Stimulated activated CD4-positive, alpha-beta T cell treated with anti-CD3 and anti-CD28 coated beads, Interleukin-1b, Interleukin-23, amount 100 ng/mL, for 48 hours (primary cell): ENCODE measurements around the gene ZNF594.
"Not testable (repeated sequence)": the region's sequence is repeated elsewhere in the genome, so short reads cannot be mapped to it uniquely, and the experiment has no call there.

Experiments
- DNase-seq: peaks from one replicate; pipeline ENCODE4 v3.0.0-alpha.2; 2020

Gene ZNF594

GRCh38 chr17:5135726-5136579 lies 55.7 kb downstream of the ZNF594 start:
- DNase-seq, result no peak

DNA sequence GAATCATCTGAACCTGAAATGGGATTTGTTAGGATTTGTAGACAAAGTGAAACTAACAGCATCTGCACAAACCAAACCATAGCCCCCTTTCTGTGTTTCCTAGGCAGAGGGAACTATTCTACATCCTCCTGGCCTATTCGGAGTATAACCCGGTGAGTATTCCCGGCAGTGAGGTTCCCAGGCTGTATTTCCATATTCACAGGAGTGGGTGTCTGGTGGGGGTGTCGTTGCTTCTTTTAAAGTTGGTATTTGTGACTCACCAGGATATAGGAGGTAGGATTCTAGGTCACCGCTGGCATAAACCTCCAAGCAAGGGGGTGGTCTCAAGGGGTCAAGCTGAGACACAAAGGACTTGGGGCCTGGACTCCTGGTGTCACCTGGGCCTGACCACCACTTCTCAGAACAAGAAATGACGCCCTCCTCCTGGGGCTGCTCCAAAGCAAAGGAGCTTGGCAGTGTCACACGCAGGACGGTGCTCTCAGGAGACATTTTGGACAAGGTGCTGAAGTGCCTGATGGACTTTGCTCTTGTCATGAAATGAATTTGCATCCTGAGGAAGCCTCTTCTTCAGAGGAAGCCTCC lies 56.4 kb downstream of the ZNF594 start:
- not testable (repeated sequence) for DNase-seq

DNA sequence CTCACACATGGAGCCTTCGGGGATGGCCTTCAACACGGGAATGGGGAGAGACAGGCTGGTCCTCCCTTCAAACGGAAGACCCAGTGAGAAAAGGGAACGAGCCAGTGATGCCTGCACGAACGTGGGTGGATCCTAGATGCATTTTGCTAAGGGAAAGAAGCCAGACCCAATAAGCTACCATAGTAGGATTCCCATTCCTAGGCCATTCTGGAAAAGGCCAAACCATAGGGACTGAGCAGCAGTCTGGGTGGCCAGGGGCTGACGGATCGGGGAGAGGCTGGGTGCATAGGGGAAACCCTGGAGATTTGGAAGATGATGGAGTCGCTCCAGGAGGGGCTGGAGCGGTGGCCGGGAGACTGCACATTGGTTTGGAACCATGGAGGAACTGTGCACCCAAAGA lies 57.1 kb downstream of the ZNF594 start:
- DNase-seq, result not testable (repeated sequence)

- DNase-seq, result not testable (repeated sequence)
These were observed 57.7 kb downstream of the ZNF594 start for GRCh38 chr17:5133961-5134360.

- no peak for DNase-seq
These were observed 58.4 kb downstream of the ZNF594 start for GRCh38 chr17:5133311-5133710.

DNA sequence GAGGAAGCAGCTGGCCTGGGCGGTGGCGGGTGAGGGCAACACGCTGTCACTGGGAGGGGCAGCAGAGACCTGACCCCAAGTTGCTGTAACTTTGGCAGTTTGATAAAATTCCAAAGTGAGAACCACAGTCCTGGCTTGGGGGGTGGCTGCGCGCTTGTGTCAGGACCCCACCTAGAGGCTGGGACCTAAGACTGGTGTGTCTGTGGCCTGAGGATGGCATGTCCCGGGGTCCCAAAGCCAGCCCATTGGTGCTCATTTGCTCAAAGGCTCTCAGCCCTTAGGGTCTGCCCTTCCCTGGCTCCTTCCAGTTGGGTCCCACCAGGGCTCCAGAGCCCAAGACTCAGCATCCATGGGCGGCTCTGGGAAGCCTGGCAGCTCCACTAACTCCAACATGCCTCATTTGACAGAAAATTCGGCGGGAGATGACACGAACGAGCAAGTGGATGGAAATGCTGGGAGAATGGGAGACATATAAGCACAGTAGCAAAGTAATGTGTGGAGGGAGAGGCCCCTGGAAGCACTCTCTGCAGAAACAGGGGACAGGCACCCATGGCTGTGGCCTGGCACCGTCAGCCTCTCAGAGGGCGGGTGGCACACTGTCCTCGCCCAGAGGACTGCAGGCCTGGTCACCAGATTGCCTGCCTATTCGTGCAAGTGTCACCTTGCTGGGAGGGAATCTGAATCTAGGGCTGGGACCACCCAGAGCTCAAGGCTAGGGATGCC lies 59.0 kb downstream of the ZNF594 start:
- not testable (repeated sequence) for DNase-seq

- DNase-seq, result not testable (repeated sequence)
These were observed 59.7 kb downstream of the ZNF594 start for GRCh38 chr17:5131799-5132502.

- no peak for DNase-seq
These were observed 60.4 kb downstream of the ZNF594 start for GRCh38 chr17:5131146-5131715.

DNA sequence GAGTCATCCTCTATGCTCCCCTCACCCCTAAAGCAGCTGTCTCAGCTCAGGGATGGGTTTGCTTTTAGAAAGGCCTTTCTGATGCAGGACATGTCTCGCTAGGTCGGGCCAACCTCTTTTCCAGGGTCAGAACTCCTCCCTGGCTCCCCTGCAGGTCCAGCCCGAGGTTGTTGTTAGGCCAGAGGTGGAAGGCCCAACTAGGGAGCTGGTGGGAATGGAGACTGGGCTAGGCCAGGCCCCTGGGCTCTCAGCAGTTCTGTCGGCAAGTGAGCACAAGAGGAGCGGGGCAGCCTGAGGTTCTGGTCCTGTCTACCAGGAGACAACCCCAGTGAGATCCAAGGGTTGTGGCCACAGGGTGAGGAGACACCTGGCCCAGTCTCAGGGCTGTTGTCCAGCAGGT lies 61.0 kb downstream of the ZNF594 start:
- DNase-seq, result not testable (repeated sequence)

DNA sequence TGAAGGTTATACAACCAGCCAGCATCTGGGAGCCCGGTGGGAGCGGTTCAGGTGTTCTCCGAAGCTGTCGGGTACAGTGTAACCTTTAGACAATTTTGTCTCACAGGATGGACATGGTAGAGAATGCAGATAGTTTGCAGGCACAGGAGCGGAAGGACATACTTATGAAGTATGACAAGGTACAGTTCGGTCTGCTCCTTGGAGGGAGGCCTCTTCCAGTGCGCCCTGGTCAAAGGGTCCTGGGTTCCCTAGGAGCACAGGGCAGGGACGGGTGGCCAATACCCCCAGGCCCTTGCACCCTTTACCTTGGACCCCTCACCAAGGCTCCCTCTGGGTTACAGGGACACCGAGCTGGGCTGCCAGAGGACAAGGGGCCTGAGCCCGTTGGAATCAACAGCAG lies 61.4 kb downstream of the ZNF594 start:
- not testable (repeated sequence) for DNase-seq

- not testable (repeated sequence) for DNase-seq
These were observed 61.9 kb downstream of the ZNF594 start for GRCh38 chr17:5129770-5130169.
